ENCODE results near the gene VWCE.

Gene VWCE

DNA sequence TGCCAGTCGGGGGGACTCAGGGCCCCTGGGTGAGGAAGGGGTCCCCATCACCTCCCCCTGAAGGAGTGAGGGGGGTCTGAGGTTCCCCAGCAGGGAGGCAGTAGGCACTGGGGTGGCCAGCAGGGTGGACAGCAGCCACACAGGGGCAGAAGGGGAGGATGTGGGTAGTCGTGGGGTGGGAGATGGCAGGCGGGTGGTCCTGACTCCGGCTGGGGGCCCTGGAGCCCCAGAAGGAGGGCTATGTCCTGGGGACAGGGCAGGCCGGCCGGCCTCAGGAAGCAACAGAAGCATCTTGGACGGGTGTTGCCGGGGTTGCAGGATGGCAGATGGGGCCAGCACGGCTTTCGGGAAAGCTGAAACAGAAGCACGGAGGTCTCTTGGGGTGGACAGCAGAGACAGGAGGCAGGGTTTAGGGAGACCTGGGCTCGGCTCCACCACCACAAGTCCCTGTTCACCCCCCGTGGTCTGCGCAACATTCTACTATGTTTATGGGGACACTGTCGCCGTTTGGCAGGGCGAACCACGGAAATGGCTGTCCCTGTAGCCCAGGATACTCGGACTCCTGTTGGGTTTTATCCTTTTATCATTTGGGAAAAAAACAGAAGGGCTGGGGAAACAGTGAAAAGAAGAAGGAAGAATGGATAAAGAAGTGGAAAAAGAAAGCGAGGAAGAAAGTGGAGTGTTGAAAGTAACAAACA, 14.1 kb downstream of the VWCE start:
- no peak overlapping the region for H3K27ac ChIP-seq
- TF ChIP-seq, protein P1, sequence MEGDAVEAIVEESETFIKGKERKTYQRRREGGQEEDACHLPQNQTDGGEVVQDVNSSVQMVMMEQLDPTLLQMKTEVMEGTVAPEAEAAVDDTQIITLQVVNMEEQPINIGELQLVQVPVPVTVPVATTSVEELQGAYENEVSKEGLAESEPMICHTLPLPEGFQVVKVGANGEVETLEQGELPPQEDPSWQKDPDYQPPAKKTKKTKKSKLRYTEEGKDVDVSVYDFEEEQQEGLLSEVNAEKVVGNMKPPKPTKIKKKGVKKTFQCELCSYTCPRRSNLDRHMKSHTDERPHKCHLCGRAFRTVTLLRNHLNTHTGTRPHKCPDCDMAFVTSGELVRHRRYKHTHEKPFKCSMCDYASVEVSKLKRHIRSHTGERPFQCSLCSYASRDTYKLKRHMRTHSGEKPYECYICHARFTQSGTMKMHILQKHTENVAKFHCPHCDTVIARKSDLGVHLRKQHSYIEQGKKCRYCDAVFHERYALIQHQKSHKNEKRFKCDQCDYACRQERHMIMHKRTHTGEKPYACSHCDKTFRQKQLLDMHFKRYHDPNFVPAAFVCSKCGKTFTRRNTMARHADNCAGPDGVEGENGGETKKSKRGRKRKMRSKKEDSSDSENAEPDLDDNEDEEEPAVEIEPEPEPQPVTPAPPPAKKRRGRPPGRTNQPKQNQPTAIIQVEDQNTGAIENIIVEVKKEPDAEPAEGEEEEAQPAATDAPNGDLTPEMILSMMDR (IDR thresholded peaks at IDR 0.05) = no peak
- TF ChIP-seq ZFX (IDR thresholded peaks at IDR 0.05; ENCODE audit: borderline replicate concordance) = no peak

DNA sequence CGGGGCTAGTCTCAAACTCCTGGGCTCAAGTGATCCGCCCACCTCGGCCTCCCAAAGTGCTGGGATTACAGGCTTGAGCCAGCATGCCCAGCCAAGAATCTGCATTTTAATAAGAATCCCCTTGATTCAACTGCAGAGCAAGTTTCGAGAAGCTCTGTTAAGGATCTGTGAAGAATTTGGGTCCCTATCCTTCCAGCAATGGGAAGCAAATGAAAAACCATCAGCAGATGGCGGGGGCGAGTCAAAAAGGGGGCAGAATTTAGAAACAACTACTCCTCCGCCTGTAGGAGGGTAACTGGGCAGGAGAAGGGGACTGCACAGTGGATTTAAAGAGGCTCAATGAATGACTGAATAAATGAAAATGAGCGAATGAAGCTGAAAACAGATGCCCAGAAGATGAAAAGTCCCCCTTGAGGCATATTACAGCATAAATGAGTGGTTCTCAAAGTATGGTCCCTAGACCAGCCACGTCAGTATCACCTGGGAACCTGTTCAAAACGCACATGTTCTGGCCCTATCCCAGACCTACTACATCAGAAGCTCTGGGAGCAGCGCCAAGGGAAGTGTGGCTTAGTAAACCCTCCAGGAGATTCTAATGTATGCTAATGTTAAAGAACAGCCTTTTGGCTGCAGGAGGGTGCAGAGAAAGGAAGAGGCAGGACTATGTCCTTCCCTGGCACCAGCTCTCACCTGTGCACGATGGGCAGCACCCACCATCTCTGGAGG, 15.0 kb downstream of the VWCE start:
- no peak overlapping the region for H3K27ac ChIP-seq
- TF ChIP-seq ZFX (IDR thresholded peaks at IDR 0.05; ENCODE audit: borderline replicate concordance) = no peak
- TF ChIP-seq, protein P1 (IDR thresholded peaks at IDR 0.05) = no peak

DNA sequence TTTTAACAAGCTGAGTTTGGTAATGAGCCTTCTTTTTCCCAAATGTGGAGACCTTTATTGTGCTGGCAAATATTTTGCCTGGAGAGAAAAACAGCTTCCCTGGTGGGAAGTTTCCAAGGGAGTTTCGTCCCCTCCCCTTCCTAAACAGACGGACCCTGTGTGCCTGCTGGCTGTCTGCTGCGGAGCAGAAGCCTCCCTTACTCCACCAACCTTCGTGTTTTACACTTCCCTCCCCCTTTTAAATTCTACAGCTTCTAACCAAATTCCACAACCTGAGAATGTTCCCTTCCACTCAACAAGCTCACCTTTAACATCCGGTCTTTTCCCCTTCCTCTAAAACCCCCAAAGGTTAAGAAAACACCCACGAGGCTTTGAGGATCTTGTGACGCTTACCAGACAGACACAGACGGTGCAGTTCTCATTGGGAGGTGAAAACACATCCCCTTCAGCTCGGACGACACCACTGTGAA, 17.1 kb downstream of the VWCE start:
- H3K27ac ChIP-seq = no peak overlapping the region
- TF ChIP-seq, protein P1 (IDR thresholded peaks at IDR 0.05) = no peak
- TF ChIP-seq ZFX (IDR thresholded peaks at IDR 0.05; ENCODE audit: borderline replicate concordance) = no peak

- no peak overlapping the region for H3K27ac ChIP-seq
- no peak for TF ChIP-seq ZFX (IDR thresholded peaks at IDR 0.05; ENCODE audit: borderline replicate concordance)
- TF ChIP-seq, protein P1 (IDR thresholded peaks at IDR 0.05) = no peak
These were observed 17.7 kb downstream of the VWCE start for GRCh38 chr11:61277186-61278000.

GRCh38 chr11:61275191-61275590, 19.9 kb downstream of the VWCE start:
- no peak overlapping the region for H3K27ac ChIP-seq
- TF ChIP-seq, protein P1 (IDR thresholded peaks at IDR 0.05) = no peak
- TF ChIP-seq ZFX (IDR thresholded peaks at IDR 0.05; ENCODE audit: borderline replicate concordance) = no peak

- TF ChIP-seq, protein P1 (IDR thresholded peaks at IDR 0.05) = no peak
- TF ChIP-seq ZFX (IDR thresholded peaks at IDR 0.05; ENCODE audit: borderline replicate concordance) = no peak
- H3K27ac ChIP-seq = no peak overlapping the region
These were observed 21.0 kb downstream of the VWCE start for GRCh38 chr11:61274084-61274483.
